Myocyte (in vitro differentiated cells): ENCODE measurements around the gene PRKCA. TPM values are rescaled to one million over a fixed set of nuclear protein-coding genes. Genes with fewer than 3 reads are reported as not detected.

Source experiments
- DNase-seq: peaks from one replicate; pipeline ENCODE4 v3.0.0-alpha.2; 2012; ENCODE audit warnings: low read depth
- microRNA counts: library from miRNA; unstranded; fragments of <30 nt; microRNA quantifications from one replicate; lab custom pipeline; 2016
- microRNA-seq: library from miRNA; unstranded; fragments of <30 nt; microRNA quantifications from one replicate; pipeline ENCODE4, GENCODE V29; 2016
- total RNA-seq: library from RNA; depleted of rRNA; stranded (reverse); fragments of >200 nt; gene quantifications from 2 replicates; pipeline ENCODE4 v1.2.3, GENCODE V29; 2014

PRKCA gene
- total RNA-seq, 1 donor from 2014 or later: 8.6 TPM

GRCh38 chr17:66848496-66848895 lies 546.1 kb downstream of the PRKCA start:
- no peak for DNase-seq

DNA sequence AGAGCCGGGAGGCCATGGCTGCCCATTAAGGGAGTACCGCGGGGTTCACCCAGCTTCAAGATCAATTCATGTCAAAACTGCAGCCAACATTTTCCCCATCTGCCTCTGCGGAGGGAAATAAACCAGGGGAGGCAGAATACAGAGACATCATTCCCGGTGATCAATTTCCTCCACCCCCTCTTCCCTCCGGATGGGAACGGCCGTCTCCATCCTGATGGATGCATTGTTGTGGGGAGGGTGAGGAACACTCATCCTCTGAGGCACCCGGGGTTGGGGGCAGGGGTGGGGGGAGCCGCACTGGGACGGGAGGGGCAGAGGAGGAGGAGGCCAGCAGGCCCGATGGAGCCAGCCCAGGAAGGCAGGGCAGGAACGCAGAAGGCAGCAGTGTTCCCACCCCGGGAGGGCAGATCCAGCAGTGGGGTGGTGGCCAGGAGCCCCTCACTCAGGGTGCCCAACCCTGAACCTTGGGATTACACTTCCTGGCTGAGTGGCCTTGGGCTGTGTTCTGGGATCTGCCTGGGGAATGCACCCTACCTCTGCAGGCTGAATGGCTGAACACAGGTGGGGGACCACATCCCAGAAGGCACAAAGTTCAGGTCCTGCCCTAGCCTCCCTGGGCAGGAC lies 546.7 kb downstream of the PRKCA start:
- DNase-seq: no peak

- no peak for DNase-seq
These were observed 547.6 kb downstream of the PRKCA start for GRCh38 chr17:66849851-66850580.

DNA sequence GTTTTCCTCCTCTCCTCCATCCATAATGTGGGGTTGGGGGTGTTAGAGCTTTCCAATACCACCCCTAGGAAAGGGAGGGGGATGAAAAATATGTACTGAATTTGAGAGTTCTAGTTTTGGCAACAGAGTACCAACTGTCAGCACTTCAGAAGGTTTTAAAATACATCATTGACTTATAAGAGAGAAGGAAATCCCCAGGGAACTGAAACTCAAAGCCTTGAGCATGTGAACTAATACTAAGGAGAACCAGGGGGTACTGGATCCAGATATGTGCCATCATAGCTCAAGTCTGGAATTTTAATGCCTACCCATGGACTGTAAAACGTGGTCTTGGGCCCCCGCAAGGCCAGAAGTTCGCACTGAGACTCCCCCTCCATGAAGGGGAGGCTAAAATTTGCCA lies 548.3 kb downstream of the PRKCA start:
- DNase-seq: no peak

DNA sequence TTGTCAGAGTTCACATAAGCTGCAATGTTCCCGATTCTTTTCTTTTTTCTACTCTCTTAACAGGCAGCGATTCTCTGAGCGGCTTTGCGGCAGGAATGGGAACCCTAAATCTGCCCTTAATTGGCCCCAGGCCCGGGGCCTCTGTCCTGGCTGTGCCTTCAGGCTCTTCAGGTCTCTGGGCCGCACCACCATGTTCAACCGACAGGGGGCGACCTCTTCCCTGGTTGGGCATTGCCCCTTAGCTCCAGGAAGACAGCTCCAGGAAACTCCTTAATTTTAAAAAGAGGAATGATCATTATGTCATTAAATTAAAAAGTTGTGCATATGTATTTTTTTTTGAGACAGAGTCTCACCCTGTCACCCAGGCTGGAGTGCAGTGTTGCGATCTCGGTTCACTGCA lies 552.8 kb downstream of the PRKCA start:
- DNase-seq: no peak

- no peak for DNase-seq
These were observed 556.0 kb downstream of the PRKCA start for GRCh38 chr17:66858226-66859083.

DNA sequence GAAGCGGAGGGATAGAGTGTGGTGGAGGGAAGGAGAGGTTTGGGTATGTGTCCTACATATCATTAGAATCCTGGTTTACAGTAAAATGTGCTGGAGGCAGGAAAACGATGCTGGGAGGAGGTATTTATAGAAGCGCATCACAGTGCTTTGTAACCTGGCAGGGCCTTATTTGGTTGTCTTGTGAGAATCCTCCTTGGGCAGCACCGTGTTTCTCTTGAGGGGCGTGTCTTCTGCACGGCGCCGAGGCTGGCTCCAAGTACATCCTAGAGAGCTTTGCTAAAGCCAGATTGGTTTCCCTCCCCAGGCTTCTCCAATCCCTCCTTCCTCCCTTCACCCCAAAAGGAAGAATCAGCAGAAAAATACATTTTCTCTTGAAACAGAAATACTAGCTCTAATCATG lies 556.9 kb downstream of the PRKCA start:
- DNase-seq: no peak

GRCh38 chr17:66860204-66860603 lies 557.8 kb downstream of the PRKCA start:
- no peak for DNase-seq

MicroRNAs within 50 kb of the gene (microRNA counts, 767-probe panel; counts per million panel counts)
- not detected for microRNA hsa-miR-634 (lab: Ali Mortazavi, UCI)

Small RNAs within 50 kb of the gene (microRNA-seq; reads per million reads assigned to microRNA genes)
- not detected for gene MIR634

Other genes with a start within 250 kb of the PRKCA start
- 22.7 and 35.3 TPM in 2 replicates for gene CEP112, start 110.5 kb upstream of the PRKCA start, total RNA-seq
- not detected in 2 replicates for gene APOH, start 73.2 kb upstream of the PRKCA start, total RNA-seq